ENCODE results near the gene ACKR1. TPM values are rescaled to one million over a fixed set of nuclear protein-coding genes. Genes with fewer than 3 reads are reported as not detected.

The ACKR1 gene
- total and polyA plus RNA-seq, 2 donors from 2014 or later, result 3.4 to 142 TPM

DNA sequence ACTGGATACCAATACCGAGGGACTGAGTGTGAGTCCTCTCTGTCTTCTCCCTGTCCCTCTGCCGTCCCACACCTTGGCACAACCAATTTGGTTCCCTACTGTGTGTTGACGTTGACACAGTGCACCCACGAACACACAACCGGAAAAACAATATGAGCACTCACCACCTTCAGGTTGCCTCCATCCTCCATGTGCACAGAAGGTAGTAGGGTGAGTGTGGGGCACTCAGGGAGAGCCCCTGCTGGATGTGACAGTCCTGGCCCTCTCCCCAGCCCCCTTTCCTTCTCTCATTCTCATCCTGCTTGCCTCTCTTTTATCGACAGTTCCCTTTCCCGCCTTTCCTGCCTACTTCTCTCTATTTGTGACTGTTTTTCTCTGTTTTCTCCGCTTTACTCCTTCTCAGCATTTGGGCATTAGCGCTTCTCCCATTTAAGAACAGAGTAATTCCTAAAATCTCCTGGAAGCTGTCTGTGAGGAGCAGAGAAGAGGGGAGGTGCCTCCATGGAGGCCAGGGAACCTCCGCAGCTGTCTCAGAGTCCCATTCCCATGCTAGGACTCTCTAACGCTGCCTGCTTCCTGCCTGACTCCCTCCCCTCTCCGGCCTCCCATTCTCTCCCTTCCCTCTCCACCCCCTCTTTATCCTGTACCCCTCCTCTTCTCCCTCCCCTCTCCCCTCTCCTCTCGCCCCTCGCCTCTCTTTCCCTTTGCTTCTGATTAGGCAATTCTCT, 16.9 kb upstream of the ACKR1 start:
- Histone ChIP-seq H3K27ac (ENCODE audit: low read depth in 2 of 2, low read length in 2 of 2) (no peak overlapping the region), H3K36me3 (ENCODE audit: control insufficient read depth in 2 of 3, insufficient read depth in 3 of 3, low read length in 3 of 3) (no peaks in the 10 kb centered on the region), H3K27me3 (ENCODE audit: control insufficient read depth, insufficient read depth, low read length) (peaks cover 11% of the 10 kb centered on the region), H3K4me3 (ENCODE audit: low read length in 3 of 3) (peak overlapping the region in 1 of 3 donors; percentile 10), H3K4me1 (ENCODE audit: control insufficient read depth in 2 of 3, insufficient read depth in 2 of 3, low read depth in 1 of 3, low read length in 3 of 3) (no peaks in the 10 kb centered on the region), H3K9ac (ENCODE audit: low read length in 3 of 3) (no peak overlapping the region), H3K9me3 (ENCODE audit: control insufficient read depth in 2 of 3, insufficient read depth in 1 of 3, low read length in 3 of 3) (no peaks in the 10 kb centered on the region)
- intact Hi-C loops (cut with DNase I), result no loop called here
- FAIRE-seq (no peak), DNase-seq (peak in 1 of 5 donors; percentile 16)
- TF ChIP-seq, protein P1, sequence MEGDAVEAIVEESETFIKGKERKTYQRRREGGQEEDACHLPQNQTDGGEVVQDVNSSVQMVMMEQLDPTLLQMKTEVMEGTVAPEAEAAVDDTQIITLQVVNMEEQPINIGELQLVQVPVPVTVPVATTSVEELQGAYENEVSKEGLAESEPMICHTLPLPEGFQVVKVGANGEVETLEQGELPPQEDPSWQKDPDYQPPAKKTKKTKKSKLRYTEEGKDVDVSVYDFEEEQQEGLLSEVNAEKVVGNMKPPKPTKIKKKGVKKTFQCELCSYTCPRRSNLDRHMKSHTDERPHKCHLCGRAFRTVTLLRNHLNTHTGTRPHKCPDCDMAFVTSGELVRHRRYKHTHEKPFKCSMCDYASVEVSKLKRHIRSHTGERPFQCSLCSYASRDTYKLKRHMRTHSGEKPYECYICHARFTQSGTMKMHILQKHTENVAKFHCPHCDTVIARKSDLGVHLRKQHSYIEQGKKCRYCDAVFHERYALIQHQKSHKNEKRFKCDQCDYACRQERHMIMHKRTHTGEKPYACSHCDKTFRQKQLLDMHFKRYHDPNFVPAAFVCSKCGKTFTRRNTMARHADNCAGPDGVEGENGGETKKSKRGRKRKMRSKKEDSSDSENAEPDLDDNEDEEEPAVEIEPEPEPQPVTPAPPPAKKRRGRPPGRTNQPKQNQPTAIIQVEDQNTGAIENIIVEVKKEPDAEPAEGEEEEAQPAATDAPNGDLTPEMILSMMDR (IDR thresholded peaks at IDR 0.05; ENCODE audit: borderline replicate concordance, extremely low read depth, insufficient read depth), result no peak

DNA sequence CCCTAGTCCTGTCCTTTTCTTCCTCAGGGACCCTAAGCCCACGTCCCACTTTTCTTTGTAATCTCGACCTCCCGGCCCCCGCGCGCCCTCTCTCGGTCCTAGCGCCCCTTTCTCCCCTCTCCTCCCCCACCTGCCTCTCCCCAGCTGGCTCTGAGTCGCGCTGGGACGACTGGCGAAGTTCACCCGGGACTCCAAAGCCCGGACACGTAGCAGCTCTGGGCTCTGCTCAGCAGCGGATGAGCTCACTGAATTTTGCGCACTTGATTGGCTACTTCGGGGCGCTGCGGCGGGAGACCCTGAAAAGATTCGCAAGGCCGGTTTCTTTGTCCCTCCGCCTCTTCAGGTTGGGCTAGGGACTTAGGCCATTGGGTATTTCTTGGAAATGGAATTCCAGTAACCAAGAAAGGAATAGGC, 16.3 kb upstream of the ACKR1 start:
- Histone ChIP-seq H3K36me3 (ENCODE audit: control insufficient read depth in 2 of 3, insufficient read depth in 3 of 3, low read length in 3 of 3) (no peaks in the 10 kb centered on the region), H3K4me3 (ENCODE audit: low read length in 3 of 3) (peak overlapping the region in 1 of 3 donors; percentile 10), H3K27me3 (ENCODE audit: control insufficient read depth, insufficient read depth, low read length) (peaks cover 11% of the 10 kb centered on the region), H3K4me1 (ENCODE audit: control insufficient read depth in 2 of 3, insufficient read depth in 2 of 3, low read depth in 1 of 3, low read length in 3 of 3) (no peaks in the 10 kb centered on the region), H3K27ac (ENCODE audit: low read depth in 2 of 2, low read length in 2 of 2) (no peak overlapping the region), H3K9ac (ENCODE audit: low read length in 3 of 3) (no peak overlapping the region), H3K9me3 (ENCODE audit: control insufficient read depth in 2 of 3, insufficient read depth in 1 of 3, low read length in 3 of 3) (no peaks in the 10 kb centered on the region)
- intact Hi-C loops (cut with DNase I), result no loop called here
- TF ChIP-seq, protein P1 (IDR thresholded peaks at IDR 0.05; ENCODE audit: borderline replicate concordance, extremely low read depth, insufficient read depth), result no peak
- DNase-seq (peak; percentile 66 to 86 (median 76)), FAIRE-seq (no peak)

DNA sequence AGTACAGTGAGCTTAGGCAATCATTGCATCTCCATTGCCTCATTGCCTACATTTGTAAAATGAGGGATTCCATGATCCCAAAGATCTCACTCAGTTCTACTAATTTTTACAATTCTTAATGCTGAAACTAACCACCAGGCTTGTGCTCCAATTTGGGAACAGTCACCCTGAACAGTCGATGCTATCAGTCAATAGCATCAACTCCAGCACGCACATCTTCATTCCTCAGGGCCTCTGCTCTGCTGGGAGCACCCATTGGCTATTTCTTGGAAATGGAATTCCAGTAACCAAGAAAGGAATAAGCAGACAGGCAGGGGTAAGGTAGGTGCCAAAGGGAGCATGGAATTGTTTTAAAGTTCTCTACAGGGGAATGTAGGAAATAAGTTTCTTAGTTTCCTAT, 14.2 kb upstream of the ACKR1 start:
- Histone ChIP-seq H3K27ac (ENCODE audit: low read depth in 2 of 2, low read length in 2 of 2) (no peak overlapping the region), H3K36me3 (ENCODE audit: control insufficient read depth in 2 of 3, insufficient read depth in 3 of 3, low read length in 3 of 3) (no peaks in the 10 kb centered on the region), H3K27me3 (ENCODE audit: control insufficient read depth, insufficient read depth, low read length) (peaks cover 11% of the 10 kb centered on the region), H3K4me3 (ENCODE audit: low read length in 3 of 3) (no peak overlapping the region), H3K9ac (ENCODE audit: low read length in 3 of 3) (no peak overlapping the region), H3K4me1 (ENCODE audit: control insufficient read depth in 2 of 3, insufficient read depth in 2 of 3, low read depth in 1 of 3, low read length in 3 of 3) (no peaks in the 10 kb centered on the region), H3K9me3 (ENCODE audit: control insufficient read depth in 2 of 3, insufficient read depth in 1 of 3, low read length in 3 of 3) (no peaks in the 10 kb centered on the region)
- TF ChIP-seq, protein P1 (IDR thresholded peaks at IDR 0.05; ENCODE audit: borderline replicate concordance, extremely low read depth, insufficient read depth), result no peak
- intact Hi-C loops (cut with DNase I), result no loop called here
- FAIRE-seq, result no peak
- no peak for DNase-seq

Measured in kidney (tissue), 14 donors.